HepG2 (cell line): ENCODE measurements around the gene CCDC106. TPM values are rescaled to one million over a fixed set of nuclear protein-coding genes. Genes with fewer than 3 reads are reported as not detected.
A peak's percentile ranks its signal among the peaks of the same experiment; 100 is the strongest.

ENCODE experiments used
- CCAR2 ChIP-seq: fragments of 200-400 bp; formaldehyde crosslinking; optimal IDR thresholded peaks from 2 replicates; pipeline ENCODE3; 2018; ENCODE audit warnings: low read depth, mild to moderate bottlenecking, low read length, moderate library complexity
- GLI4 ChIP-seq: sonication (generic); formaldehyde crosslinking; IDR thresholded peaks from 2 replicates; pipeline ENCODE4 v1.5.1; 2020; ENCODE audit warnings: missing genetic modification reagents, mild to moderate bottlenecking, moderate library complexity, borderline replicate concordance
- GZF1 ChIP-seq: sonication (generic); formaldehyde crosslinking; IDR thresholded peaks from 2 replicates; pipeline ENCODE4 v1.5.1; 2020; ENCODE audit warnings: mild to moderate bottlenecking, missing genetic modification reagents
- HNRNPH1 ChIP-seq: fragments of 200-400 bp; formaldehyde crosslinking; optimal IDR thresholded peaks from 2 replicates; pipeline ENCODE3; 2017; ENCODE audit warnings: mild to moderate bottlenecking, low read depth, low read length
- HOXA3 ChIP-seq: sonication (generic); formaldehyde crosslinking; IDR thresholded peaks from 2 replicates; pipeline ENCODE4 v1.5.0; 2020; ENCODE audit warnings: missing genetic modification reagents
- KAT7 ChIP-seq: IDR thresholded peaks from 2 replicates; pipeline ENCODE4 v1.6.1; 2018; ENCODE audit warnings: borderline replicate concordance, missing compliant biosample characterization
- PHF21A ChIP-seq: sonication (generic); formaldehyde crosslinking; IDR thresholded peaks from 2 replicates; pipeline ENCODE4 v1.5.0; 2020; ENCODE audit warnings: mild to moderate bottlenecking, missing genetic modification reagents
- PHF5A ChIP-seq: IDR thresholded peaks from one replicate; pipeline ENCODE4 v1.6.1; 2018; ENCODE audit warnings: low read depth, missing genetic modification reagents; ENCODE audit not compliant: unreplicated experiment
- SPEN ChIP-seq: sonication (generic); formaldehyde crosslinking; IDR thresholded peaks from 2 replicates; pipeline ENCODE4 v1.5.1; 2020; ENCODE audit warnings: low read depth, mild to moderate bottlenecking, missing genetic modification reagents
- TRIM22 ChIP-seq: fragments of 450-650 bp; IDR thresholded peaks from 2 replicates; pipeline ENCODE4 v1.6.1; 2017
- ZNF124 ChIP-seq: sonication (generic); formaldehyde crosslinking; IDR thresholded peaks from 2 replicates; pipeline ENCODE4 v1.4.0; 2020; ENCODE audit warnings: missing genetic modification reagents
- ZNF292 ChIP-seq: sonication (generic); formaldehyde crosslinking; IDR thresholded peaks from 2 replicates; pipeline ENCODE4 v1.8.1; 2022; ENCODE audit warnings: mild to moderate bottlenecking, low read depth, missing genetic modification reagents, borderline replicate concordance
- ZNF407 ChIP-seq: sonication (generic); formaldehyde crosslinking; IDR thresholded peaks from one replicate; pipeline ENCODE4 v1.5.1; 2020; ENCODE audit warnings: mild to moderate bottlenecking, missing genetic modification reagents; ENCODE audit errors: not compliant biosample characterization
- ZNF781 ChIP-seq: sonication (generic); formaldehyde crosslinking; IDR thresholded peaks from 2 replicates; pipeline ENCODE4 v1.5.1; 2020; ENCODE audit warnings: borderline replicate concordance, mild to moderate bottlenecking, missing genetic modification reagents; ENCODE audit errors: not compliant biosample characterization
- polyA plus RNA-seq, 8 experiments: library from polyadenylated mRNA; depleted of rRNA in 3 of 8; stranded (reverse) in 7 of 8; unstranded in 1 of 8; fragments of >200 nt; fragmentation: Illumina TruSeq in 4 of 8; extraction: Trizol in 4 of 8; gene quantifications; 2 replicates each; pipeline versions ENCODE4 v1.2.1 to v1.2.3, GENCODE V29; 2011 to 2016; ENCODE audit warnings: low read depth in 4 of 8, missing spikeins in 1 of 8, mixed read lengths in 1 of 8; ENCODE audit not compliant: insufficient read depth in 1 of 8
- total RNA-seq, 5 experiments: library from RNA; depleted of rRNA; stranded (reverse); fragments of >200 nt; fragmentation: Illumina TruSeq; extraction: Trizol; gene quantifications; 2 replicates each; pipeline ENCODE4 v1.2.3, GENCODE V29; 2016; ENCODE audit warnings: low read depth in 1 of 5
- TF ChIP-seq, protein P1 (sequence below): sonication (generic); formaldehyde crosslinking; IDR thresholded peaks from 2 replicates; pipeline ENCODE4 v1.5.1; 2020; ENCODE audit warnings: missing genetic modification reagents, mild to moderate bottlenecking, borderline replicate concordance
- TF ChIP-seq, protein P2 (sequence below), 2 experiments: IDR thresholded peaks; 2 replicates each; pipeline ENCODE4 v1.6.1; 2011 to 2012; ENCODE audit warnings: low read length in 2 of 2, borderline replicate concordance in 1 of 2, low read depth in 1 of 2, mild to moderate bottlenecking in 1 of 2, moderate library complexity in 1 of 2

The CCDC106 gene
- total and polyA plus RNA-seq, 2 of the 13 experiments (the other 11 are each of a cell fraction or from before 2014, with no cell fraction given), result 4.7 to 8.8 TPM

DNA sequence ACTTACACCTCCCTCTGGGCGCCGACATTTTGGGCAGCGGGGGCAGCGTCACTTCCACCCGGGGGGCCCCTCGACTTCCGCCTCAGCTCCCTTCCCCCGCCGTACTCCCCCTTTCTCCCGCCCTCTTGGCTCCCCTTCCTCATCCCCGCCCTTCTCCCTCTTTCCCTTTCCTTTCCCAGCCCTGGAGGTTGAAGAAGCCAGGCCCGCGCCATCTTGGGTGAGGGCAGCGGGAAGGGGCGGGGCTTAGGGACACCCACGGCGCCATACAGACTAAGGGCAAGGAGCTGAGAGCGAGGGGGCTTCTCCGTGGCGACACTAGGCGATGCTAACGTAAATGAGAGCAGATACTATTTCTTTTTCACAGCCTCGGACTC, 48.6 kb upstream of the CCDC106 start, which contains the start of gene FIZ1 (continued):
- TF ChIP-seq, protein P1, sequence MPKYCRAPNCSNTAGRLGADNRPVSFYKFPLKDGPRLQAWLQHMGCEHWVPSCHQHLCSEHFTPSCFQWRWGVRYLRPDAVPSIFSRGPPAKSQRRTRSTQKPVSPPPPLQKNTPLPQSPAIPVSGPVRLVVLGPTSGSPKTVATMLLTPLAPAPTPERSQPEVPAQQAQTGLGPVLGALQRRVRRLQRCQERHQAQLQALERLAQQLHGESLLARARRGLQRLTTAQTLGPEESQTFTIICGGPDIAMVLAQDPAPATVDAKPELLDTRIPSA (CRISPR knock-in tag), result no peak
- no peak for TF ChIP-seq GLI4 (CRISPR knock-in tag)
- TF ChIP-seq SPEN (CRISPR knock-in tag), result 0 out of 2 replicates have a peak, but pooled peaks have one; percentile 44
- no peak for TF ChIP-seq ZNF407 (CRISPR knock-in tag)
- peak; percentile 72 for TF ChIP-seq PHF5A
- peak; percentile 94 for TF ChIP-seq HOXA3
- TF ChIP-seq, protein P2, sequence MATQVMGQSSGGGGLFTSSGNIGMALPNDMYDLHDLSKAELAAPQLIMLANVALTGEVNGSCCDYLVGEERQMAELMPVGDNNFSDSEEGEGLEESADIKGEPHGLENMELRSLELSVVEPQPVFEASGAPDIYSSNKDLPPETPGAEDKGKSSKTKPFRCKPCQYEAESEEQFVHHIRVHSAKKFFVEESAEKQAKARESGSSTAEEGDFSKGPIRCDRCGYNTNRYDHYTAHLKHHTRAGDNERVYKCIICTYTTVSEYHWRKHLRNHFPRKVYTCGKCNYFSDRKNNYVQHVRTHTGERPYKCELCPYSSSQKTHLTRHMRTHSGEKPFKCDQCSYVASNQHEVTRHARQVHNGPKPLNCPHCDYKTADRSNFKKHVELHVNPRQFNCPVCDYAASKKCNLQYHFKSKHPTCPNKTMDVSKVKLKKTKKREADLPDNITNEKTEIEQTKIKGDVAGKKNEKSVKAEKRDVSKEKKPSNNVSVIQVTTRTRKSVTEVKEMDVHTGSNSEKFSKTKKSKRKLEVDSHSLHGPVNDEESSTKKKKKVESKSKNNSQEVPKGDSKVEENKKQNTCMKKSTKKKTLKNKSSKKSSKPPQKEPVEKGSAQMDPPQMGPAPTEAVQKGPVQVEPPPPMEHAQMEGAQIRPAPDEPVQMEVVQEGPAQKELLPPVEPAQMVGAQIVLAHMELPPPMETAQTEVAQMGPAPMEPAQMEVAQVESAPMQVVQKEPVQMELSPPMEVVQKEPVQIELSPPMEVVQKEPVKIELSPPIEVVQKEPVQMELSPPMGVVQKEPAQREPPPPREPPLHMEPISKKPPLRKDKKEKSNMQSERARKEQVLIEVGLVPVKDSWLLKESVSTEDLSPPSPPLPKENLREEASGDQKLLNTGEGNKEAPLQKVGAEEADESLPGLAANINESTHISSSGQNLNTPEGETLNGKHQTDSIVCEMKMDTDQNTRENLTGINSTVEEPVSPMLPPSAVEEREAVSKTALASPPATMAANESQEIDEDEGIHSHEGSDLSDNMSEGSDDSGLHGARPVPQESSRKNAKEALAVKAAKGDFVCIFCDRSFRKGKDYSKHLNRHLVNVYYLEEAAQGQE (IDR thresholded peaks at IDR 0.05; ENCODE audit: borderline replicate concordance in 1 of 2, low read depth in 1 of 2, low read length in 2 of 2), result no peak
- TF ChIP-seq ZNF781, result no peak
- TF ChIP-seq HNRNPH1, result no peak
- TF ChIP-seq ZNF292 (CRISPR knock-in tag), result no peak
- TF ChIP-seq GZF1 (CRISPR knock-in tag), result no peak
- TF ChIP-seq CCAR2, result no peak
- TF ChIP-seq ZNF124 (CRISPR knock-in tag), result peak; percentile 48; the same call in 1 of the 2 replicates
- no peak for TF ChIP-seq TRIM22
- TF ChIP-seq PHF21A (CRISPR knock-in tag), result peak; percentile 56; the same call in 1 of the 2 replicates
- TF ChIP-seq KAT7 (CRISPR knock-in tag), result 0 out of 2 replicates have a peak, but pooled peaks have one; percentile 26
